ENCODE measurements around the gene ARHGAP10.

ARHGAP10 gene

GRCh38 chr4:147965873-147966272 is 234.0 kb downstream of the ARHGAP10 start:
- TF ChIP-seq CTCF (IDR thresholded peaks at IDR 0.05; ENCODE audit: extremely low read depth, missing control alignments) = no peak
- DNase-seq (ENCODE audit: low spot score) = no peak

GRCh38 chr4:147968641-147969040 is 236.8 kb downstream of the ARHGAP10 start:
- no peak for TF ChIP-seq CTCF (IDR thresholded peaks at IDR 0.05; ENCODE audit: extremely low read depth, missing control alignments)
- DNase-seq (ENCODE audit: low spot score) = no peak

- DNase-seq (ENCODE audit: low spot score) = no peak
- no peak for TF ChIP-seq CTCF (IDR thresholded peaks at IDR 0.05; ENCODE audit: extremely low read depth, missing control alignments)
Observed at GRCh38 chr4:147969573-147970385, 237.9 kb downstream of the ARHGAP10 start.

GRCh38 chr4:147971116-147971515 is 239.2 kb downstream of the ARHGAP10 start:
- no peak for TF ChIP-seq CTCF (IDR thresholded peaks at IDR 0.05; ENCODE audit: extremely low read depth, missing control alignments)
- no peak for DNase-seq (ENCODE audit: low spot score)

GRCh38 chr4:147975325-147975724 is 243.4 kb downstream of the ARHGAP10 start:
- no peak for DNase-seq (ENCODE audit: low spot score)
- no peak for TF ChIP-seq CTCF (IDR thresholded peaks at IDR 0.05; ENCODE audit: extremely low read depth, missing control alignments)

- TF ChIP-seq CTCF (IDR thresholded peaks at IDR 0.05; ENCODE audit: extremely low read depth, missing control alignments) = no peak
- no peak for DNase-seq (ENCODE audit: low spot score)
Observed at GRCh38 chr4:147975933-147976928, 244.3 kb downstream of the ARHGAP10 start.

GRCh38 chr4:147980586-147980985 is 248.7 kb downstream of the ARHGAP10 start:
- DNase-seq (ENCODE audit: low spot score) = no peak
- no peak for TF ChIP-seq CTCF (IDR thresholded peaks at IDR 0.05; ENCODE audit: extremely low read depth, missing control alignments)
